HG03060 (cell line): ENCODE measurements around the gene ARHGAP9.
"Not testable (repeated sequence)": the region's sequence is repeated elsewhere in the genome, so short reads cannot be mapped to it uniquely, and the experiment has no call there.

Experiments used
- ATAC-seq: cut with Tn5 transposase; IDR thresholded peaks from one replicate; pipeline ENCODE4 v1.9.1; 2021; ENCODE audit warnings: low read depth, moderate number of reproducible peaks; ENCODE audit not compliant: unreplicated experiment

Gene ARHGAP9

DNA sequence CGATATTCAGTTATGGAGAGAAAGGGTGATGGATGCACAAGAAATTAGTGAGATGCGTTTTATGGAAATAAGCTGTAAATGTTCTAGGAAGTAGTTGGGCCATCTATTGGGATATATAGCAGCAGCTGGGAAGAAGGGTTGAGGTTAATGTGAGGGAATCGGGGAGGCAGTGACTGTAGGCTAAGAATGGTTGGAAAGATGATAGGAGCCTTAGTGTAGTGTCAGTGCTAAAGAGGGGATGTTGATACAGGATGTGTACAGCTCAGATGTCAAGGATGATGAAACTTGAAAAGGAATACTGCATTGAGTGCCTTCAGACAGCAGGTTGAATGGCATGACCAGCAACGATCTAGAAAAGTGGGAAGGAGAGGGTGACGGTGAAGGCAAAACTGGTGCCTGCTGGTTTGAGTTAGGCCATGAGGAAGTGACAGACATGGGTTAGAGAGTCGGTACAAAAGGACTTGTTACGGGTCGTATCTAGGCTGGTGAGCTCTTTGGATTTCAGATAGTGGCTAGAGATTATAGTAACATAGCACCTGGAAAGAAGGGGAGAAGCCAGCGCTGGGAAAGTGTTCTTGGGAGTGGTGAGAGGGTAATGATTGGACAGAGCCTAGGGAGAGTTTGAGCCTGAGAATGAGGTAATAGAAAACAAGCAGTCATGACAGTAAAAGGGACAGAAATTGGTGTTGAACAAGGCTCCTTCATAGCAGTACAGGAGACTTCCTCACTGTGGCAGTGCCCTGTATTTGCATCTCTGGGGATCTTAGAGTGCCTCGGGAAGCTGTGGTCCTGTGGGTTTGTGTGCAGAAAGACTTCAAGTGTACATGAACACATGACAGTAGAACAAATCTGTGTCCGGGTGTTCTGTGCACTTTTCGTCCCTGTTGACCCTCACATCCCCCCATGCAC is 17.8 kb upstream of the ARHGAP9 start:
- no peak for ATAC-seq

DNA sequence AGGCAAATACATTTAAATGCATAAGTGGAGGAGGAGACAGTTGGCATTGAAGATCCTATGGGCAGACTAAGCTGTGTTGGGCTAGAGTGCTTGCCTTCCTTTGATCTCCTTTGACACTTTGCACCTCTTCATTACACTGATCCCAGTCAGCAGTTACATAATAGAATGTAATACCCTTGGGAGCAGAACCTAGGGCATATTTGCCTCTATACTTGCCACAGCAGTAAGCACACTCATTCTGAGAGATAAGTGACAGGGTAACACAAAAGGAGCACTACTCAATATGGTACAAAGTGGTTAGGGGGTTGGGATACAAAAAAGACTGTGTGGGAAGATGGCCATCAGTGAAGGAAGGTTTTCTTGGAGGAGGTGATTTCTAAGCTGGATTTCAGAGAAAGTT is 17.2 kb upstream of the ARHGAP9 start:
- no peak for ATAC-seq

DNA sequence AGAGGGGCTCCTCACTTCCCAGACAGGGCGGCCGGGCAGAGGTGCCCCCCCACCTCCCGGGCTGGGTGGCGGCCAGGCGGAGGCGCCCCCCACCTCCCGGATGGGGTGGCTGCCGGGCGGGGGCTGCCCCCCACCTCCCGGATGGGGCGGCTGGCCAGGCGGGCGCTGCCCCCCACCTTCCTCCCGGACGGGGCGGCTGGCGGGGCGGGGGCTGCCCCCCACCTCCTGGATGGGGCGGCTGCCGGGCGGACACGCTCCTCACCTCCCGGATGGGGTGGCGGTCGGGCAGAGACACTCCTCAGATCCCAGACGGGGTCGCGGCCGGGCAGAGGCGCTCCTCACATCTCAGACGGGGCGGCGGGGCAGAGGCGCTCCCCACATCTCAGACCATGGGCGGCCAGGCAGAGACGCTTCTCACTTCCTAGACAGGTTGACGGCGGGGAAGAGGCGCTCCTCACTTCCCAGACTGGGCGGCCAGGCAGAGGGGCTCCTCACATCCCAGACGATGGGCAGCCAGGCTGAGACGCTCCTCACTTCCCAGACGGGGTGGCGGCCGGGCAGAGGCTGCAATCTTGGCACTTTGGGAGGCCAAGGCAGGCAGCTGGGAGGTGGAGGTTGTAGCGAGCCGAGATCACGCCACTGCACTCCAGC is 15.5 kb upstream of the ARHGAP9 start:
- not testable (repeated sequence) for ATAC-seq

DNA sequence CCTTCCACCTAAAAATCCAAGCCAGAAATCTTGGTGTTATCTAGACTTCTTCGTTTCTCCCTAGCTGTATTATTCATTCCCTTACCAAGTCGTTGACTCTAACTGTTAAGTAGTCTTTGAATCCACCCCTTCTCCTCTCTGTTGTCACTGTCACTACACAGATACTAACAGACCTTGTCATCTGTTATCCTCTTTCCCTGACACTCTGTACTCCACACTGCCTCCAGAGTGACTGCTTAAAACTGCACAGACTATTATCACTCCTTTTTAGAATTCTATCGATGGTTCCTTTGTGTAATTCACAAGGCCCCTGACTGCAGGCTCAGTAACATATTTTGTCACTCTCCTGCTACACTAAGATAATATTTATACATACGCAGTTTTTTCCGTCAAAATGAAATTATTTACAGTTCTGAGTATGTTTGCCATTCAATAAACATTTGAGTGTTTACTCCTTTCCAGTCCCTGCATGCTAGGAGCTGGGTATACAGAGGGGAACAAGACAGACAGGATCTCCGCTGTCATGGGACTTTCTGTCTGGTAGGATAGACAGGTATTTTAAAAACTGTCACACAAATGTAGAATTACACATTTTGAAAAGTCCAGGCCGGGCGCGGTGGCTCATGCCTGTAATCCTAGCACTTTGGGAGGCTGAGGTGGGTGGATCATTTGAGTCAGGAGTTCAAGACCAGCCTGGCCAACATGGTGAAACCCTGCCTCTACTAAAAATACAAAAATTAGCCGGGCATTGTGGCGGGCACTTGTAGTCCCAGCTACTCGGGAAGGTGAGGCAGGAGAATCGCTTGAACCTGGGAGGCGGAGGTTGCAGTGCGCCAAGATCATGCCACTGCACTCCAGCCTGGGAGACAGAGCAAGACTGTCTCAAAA is 12.0 kb upstream of the ARHGAP9 start:
- no peak for ATAC-seq

DNA sequence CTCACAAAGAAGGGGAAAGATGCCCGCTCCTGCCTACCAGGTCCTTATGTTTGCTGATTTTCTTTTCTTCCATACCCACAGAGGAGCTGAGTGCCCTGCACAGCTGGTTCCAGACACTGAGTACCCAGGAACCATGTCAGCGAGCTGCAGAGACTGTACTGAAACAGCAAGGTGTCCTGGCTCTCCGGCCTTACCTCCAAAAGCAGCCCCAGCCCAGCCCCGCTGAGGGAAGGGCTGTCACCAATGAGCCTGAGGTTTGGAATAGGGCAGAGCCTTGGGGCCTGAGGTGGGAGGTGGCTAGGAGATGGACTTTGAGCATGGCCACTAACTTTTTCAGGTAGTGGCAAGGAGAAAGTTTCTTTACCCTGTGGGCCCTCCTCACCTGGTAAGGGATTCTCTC is 10.5 kb upstream of the ARHGAP9 start:
- ATAC-seq: no peak

DNA sequence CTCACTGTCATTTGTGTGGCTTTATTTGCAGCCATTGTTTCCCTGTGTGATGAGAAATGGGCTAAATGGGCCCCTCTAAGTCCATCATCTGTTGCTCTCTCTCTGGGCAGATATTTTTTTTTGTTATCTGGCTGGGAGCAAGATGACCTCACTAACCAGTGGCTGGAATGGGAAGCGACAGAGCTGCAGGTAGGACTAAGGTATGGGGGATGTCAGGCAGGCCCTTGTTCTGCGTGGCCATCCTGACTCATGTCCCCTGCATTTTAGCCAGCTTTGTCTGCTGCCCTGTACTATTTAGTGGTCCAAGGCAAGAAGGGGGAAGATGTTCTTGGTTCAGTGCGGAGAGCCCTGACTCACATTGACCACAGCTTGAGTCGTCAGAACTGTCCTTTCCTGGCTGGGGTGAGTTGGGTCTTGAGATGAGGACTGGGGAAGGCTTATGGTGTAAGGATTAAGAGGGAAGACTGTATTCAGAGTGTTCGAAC is 9.5 kb upstream of the ARHGAP9 start:
- ATAC-seq: no peak

DNA sequence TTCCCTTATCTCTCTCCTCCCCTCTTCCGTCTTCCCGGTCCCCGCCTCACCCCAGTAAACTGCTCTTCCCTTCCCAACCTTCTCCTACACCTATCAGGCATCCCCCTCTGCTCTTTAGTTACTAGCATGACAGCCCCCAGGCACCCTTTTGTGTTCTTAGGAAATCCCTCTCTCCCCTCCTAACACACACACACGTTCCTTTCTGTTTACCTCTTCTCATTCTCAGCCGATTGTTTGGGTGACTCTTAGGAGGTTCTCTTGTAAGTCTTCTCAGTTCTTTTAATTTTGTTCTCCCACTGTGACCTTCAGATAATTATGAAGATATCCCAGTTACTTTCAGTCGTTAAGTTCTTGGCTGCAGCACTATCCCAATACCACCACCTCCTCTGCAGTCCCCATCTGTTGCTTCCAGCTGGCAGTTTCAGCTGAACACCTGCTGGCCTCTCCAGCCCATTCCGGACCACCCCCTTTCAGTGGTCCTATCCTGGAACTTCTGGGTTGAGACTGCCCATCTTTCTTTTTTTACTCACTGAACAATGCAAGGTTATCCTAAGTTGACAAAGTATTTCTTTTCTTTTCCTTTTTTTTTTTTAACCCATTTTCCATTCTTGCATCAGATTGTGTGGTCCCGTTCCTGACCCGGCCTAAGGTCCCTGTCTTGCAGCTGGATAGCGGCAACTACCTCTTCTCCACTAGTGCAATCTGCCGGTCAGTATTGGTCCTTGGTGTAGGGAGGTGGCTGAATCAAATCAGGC is 8.9 kb upstream of the ARHGAP9 start:
- no peak for ATAC-seq

DNA sequence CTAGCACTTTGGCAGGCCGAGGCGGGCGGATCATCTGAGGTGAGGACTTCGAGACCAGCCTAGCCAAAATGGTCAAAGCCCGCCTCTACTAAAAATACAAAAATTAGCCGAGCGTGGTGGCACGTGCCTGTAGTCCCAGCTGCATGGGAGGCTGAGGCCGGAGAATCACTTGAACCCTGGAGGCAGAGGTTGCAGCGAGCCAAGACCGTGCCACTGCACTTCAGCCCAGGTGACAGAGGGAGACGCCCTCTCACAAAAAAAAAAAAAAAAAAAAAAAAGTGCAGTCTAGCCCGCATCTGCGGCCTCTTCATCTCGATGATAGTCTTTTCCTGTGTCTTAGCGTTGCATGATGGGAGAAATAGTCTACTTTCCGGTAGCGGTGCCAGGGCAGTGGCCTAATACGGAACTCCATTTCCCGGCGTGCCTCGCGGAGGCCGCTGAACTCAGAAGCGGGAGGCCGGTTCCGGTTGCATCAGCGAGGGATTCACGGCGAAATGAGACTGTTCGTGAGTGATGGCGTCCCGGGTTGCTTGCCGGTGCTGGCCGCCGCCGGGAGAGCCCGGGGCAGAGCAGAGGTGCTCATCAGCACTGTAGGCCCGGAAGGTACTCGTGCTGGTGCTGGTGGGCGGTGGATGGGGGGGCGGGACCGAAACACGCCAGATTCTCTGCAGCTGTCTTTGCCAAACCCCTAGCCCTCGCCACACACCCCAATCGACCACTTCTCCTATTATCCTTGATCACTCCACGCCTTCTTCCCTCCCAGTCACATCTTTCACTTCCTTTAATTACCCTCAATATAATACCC is 8.1 kb upstream of the ARHGAP9 start, which contains the start of gene MARS1:
Gene MARS1 (plus strand): TSS at position 472 of the 805 bp plus-strand sequence. CDS start 23 bp downstream, at position 495.
- peak; percentile 97 for ATAC-seq

DNA sequence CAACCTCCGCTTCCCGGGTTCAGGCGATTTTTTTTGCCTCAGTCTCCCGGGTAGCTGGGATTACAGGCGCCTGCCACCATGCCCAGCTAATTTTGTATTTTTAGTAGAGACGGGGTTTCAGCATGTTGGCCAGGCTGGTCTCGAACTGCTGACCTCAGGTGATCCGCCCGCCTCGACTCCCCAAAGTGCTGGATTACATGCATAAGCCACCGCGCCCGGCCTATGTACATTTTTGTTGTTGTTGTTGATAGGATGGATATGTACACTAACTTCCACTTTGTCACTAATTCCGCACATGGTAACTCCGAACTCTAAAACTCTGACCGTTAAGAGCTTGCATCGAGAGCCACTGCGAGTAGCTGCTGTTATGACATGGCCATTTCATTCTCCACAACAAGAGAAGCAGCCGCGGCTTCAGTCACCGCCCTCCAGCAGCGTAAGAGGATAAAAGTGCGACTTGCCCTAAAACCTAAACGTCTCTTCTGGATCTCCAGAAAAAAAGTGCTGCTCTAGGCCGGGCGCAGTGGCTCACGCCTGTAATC is 7.5 kb upstream of the ARHGAP9 start:
- ATAC-seq: no peak

DNA sequence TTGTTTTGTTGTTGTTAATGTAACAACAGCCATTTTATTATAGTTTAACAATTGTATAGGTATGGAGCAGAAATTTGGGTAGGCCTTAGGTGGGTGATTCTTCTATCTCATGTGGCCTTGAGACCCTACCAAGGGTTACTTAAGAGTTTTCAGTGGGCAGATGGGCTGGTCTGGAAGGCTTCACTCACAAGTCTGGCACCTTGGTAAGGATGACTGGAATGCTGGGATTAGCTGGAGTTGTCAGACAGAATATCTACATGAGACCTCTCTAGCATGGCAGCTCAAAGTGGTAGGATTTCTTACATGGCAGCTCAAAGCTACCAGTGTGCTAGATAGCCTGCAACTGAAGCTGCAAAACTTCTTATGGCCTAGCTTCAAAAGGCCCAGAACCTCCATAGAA is 6.0 kb upstream of the ARHGAP9 start:
- ATAC-seq: no peak

DNA sequence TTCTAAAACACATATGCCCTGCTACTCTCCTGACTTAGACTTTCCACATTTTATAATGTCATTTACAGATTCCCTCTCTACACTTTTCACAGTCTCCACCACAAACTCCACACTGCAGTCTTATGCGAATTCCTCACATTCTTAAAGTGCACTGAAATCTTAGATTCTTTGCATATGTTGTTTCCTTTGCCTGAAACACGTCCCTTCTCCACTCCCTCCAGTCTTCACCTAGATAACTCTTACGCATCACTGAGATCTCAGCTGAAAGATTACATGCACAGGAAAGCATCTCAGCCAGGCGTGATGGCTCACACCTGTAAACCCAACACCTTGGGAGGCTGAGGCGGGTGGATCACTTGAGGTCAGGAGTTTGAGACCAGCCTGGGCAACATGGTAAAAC is 3.8 kb upstream of the ARHGAP9 start:
- ATAC-seq: no peak

DNA sequence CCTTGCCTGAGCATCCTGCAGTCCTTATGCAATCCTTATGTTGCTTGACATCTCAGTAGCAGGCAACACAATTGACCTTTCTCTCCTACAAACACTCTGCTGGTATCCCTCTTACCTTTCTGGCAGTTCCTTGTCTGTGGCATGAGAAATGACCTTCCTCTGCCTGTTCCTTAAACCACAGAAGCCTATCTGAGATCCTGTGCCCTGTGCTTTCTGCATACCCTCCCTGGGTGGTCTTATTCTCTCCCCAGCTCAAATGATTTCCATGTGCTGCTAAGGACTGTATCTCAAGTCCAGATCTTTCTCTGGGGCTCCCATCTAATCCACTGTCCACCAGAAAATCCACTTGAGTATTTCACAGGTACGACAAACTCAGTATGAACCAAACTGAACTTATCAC is 2.0 kb upstream of the ARHGAP9 start:
- ATAC-seq: no peak

DNA sequence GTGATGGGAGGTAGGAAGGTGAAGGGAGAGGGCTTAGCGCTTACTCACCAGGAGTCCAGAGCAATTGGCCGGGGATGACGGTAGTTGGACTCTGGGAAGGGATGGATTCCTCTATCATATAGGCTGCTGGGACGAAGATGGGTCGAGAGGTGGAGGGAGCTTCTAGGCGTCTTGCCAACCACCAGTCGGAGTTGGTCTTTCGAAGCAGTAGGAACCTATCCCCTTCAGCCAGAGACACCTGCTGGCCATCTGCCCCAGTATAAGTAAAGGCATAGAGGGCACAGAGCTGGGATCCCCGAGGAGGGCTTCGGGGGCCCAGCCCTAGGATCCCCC is 657 bp downstream of the ARHGAP9 start:
- no peak for ATAC-seq

DNA sequence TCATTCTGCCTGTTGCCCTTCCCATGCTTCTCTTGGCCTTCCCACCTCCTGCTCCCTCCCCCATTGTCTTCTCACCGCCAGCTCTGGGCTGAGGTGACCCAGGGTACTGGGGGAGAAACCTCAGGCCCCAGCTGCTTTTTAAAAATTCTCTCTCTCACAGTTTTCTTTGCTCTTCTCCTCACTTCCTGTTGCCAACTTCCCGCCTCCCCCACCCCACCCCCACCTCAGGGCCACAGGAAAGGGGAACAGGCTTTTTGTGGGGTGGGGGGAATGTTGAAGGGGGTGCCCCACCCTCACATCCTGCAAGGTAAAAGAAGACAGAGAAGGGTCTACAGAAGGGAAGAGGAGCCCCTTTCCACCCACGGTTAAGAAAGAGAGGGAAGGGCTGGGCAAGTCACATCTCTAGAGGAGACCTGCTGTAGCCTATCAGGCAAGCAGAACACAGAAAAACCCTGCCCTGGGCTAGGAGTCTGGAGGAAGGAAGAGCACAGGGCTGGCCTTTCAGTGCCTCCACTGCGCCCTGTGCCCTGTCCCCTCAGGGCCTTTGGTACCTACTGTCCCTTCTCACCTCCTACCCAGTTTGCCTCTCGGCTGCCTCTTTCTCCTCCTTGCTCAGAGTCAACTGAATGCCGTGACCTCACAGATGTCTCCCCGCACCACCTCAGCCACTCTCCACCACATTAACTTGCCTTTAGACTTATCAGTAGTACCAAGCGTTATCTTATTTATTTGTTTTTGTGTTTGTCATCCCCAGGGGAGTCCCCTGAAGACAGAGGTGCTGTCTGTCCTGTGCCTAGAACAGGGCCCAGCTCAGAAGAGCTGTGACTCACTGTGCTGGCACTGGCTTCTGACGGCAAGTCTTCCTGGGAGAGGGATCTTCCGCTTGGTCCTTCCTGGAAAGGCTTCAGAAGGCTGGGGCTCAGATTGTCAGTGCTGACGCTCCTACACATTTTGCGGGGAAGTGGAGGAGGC is 1.7 kb downstream of the ARHGAP9 start:
- ATAC-seq: no peak

DNA sequence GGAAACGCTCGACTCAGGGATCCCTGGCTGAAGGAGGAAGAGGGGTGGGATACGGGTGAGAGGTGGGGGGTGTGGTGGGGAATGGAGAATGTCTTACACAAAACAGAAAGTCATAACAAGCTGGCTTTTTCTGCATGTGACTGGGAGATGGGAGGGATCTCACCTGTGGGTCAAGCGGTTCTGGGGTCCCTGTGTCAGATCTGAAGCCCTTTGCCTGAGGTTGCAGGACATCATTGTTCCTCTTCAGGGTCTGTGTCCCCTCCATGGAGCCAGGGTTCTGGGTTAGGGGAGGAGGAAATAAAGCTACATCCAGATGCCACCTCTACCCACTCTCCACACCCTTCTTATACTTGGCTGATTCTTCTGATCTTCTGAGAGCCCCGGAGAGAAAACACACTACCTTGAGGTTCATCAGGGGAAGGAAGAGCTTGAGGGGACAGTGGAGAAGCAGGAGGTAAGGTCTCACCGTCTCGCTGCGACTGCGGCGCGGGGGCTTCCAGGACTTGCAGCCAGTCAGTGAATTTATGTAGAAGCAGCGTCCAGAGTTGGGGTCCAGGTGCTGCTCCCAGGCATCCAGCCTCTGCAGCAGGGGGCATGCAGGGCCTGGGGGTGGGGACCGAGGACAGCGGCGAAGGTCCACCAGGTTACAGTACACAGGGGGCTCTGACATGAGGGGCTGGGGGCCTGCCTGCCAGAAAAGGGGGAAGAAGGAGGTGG is 2.5 kb downstream of the ARHGAP9 start:
- no peak for ATAC-seq

DNA sequence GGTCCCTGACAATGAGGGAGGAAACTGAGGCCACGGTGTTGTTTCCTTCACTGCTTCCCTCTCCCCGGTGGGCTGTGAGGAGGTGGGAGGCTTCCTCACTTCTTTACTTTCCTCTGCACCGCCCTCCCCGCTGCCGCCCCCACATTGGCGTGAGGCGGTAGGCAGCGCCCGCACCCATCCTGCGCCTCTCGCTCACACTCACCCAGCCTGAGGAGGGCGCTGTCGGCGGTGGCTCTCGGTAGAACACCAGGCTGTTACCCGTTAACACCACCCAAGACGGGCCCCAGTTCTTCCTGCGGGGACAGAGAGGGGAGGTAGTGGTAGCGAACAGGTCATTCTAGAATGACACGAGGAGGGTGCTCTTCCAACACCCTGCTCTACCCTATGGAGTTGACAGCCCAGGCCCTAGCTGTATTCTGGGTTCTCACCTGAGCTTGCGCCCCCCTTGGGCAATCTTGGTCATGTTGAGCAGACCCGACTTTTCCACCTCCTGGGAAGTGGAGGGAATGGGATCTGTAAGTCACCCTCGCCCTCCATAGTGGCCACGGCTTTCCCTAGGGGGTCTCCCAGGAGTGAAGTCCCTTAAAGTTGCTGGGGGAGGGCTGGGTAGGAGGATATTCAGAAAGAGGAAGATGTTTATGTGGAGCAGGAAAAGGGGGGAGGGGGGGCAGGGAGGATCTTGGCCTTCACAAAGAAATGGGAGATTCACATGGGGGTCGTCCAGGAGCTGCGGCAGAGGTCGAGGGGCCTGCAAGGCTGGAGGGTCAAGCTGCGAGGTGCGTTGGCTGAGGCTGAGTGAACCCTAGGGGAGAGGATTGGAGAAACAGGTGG is 3.3 kb downstream of the ARHGAP9 start:
- ATAC-seq: no peak
